Activated T-helper 1 cell treated with anti-CD3 and anti-CD28 coated beads, Interleukin-12 subunit alpha, Interleukin-12 subunit beta, Interleukin-2, Interleukin-4 antibody, amounts not matched to agents 30 ng/mL and 10 ng/mL and 1 ng/mL, durations not matched to agents 14 hours and 24 hours and 36 hours (primary cell): Measurements from ENCODE around the gene PPP5C. TPM values are rescaled to one million over a fixed set of nuclear protein-coding genes. Genes with fewer than 3 reads are reported as not detected.
"Not testable (repeated sequence)": the region's sequence is repeated elsewhere in the genome, so short reads cannot be mapped to it uniquely, and the experiment has no call there.

Experiments
- DNase-seq: peaks from one replicate; pipeline ENCODE4 v3.0.0; 2021; ENCODE audit warnings: low spot score
- H3K27ac Mint-ChIP-seq: one replicate; pipeline ENCODE4 v1.8.0; 2021; ENCODE audit warnings: mild to moderate bottlenecking, mixed read lengths
- H3K27me3 Mint-ChIP-seq: one replicate; pipeline ENCODE4 v1.8.0; 2022; ENCODE audit warnings: mild to moderate bottlenecking, moderate library complexity, mixed read lengths; ENCODE audit not compliant: insufficient read depth
- H3K36me3 Mint-ChIP-seq: one replicate; pipeline ENCODE4 v1.8.0; 2021; ENCODE audit warnings: low read depth, mixed read lengths
- H3K4me1 Mint-ChIP-seq: one replicate; pipeline ENCODE4 v1.8.0; 2021; ENCODE audit warnings: low read depth, mixed read lengths
- H3K4me3 Mint-ChIP-seq: one replicate; pipeline ENCODE4 v1.8.0; 2021; ENCODE audit warnings: mild to moderate bottlenecking, moderate library complexity, mixed read lengths
- H3K9me3 Mint-ChIP-seq: one replicate; pipeline ENCODE4 v1.8.0; 2021; ENCODE audit warnings: mixed read lengths
- intact Hi-C: fragments of 100-400 bp; cut with micrococcal nuclease; formaldehyde crosslinking; loops from one replicate; pipeline ENCODE4 v1.15.1; 2024
- total RNA-seq: library from RNA; stranded (reverse); gene quantifications from 2 replicates; pipeline ENCODE4 v1.2.3, GENCODE V29; 2022

The PPP5C gene
- 160 and 173 TPM in 2 replicates for total RNA-seq

- Mint-ChIP-seq H3K27me3 (peaks cover 17% of the 10 kb centered on the region), H3K9me3 (no peaks in the 10 kb centered on the region), H3K27ac (peak within 1 kb of the TSS; percentile 93), H3K4me3 (peak within 1 kb of the TSS; percentile 94), H3K4me1 (peaks cover 48% of the 10 kb centered on the region), H3K36me3 (peaks cover 26% of the 10 kb centered on the region)
- DNase-seq, result peak; percentile 86
- intact Hi-C loops, result loop anchor here (1.0 to 10.0 kb wide), 6 partner anchors 15 to 485 kb away; partner anchors contain the start of genes CCDC61, FOXA3, IRF2BP1 and SYMPK
Observed at GRCh38 chr19:46346821-46347571, at the start of gene PPP5C. Gene PPP5C (plus strand): TSS chr19:46347087. CDS start chr19:46347097, 10 bp downstream.

DNA sequence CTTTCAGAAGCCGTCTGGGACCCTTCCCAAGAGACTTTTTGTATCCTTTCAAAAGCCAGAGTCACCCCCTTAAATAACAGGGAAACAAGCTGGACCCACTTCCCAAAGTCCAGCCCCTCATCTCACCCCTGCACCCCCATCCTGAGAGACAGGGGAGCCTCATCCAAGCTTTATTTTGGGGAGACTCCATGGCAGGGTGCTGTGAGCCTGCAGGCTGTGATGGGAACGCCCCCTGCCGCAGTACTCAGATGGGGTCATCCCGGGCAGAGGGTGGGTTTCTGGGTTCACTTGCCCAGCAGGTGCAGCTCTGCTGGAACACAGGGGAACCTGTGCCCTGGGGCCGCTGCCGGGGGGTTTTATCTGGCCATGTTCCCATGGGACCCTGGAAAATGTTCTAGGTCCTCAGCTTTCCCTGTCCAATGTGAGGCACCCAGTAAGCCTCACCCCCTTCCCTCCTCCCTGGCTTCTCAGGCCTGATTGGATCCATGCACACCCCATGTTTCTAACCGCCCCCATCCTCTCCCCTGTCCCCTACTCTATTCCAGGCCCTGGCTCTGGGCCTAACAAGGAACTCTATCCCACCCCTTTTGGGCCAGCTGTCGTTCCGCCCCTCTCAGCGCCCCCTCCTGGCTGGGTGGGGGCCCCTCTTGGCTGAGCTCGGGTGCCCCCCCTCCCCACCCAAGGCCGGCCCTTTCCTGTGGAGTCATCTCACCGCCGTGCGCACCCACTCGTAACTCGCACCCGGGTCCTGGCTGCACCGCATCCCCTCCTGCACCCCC, 49.0 kb upstream of the PPP5C start:
- Mint-ChIP-seq H3K27ac (no peak overlapping the region), H3K27me3 (peaks cover 27% of the 10 kb centered on the region), H3K9me3 (no peaks in the 10 kb centered on the region), H3K4me3 (no peak overlapping the region), H3K36me3 (no peaks in the 10 kb centered on the region), H3K4me1 (no peaks in the 10 kb centered on the region)
- intact Hi-C loops, result no loop called here
- DNase-seq, result no peak

GRCh38 chr19:46298479-46299003, 48.3 kb upstream of the PPP5C start:
- H3K9me3 Mint-ChIP-seq, result no peaks in the 10 kb centered on the region

GRCh38 chr19:46299004-46299509, 47.8 kb upstream of the PPP5C start:
- intact Hi-C loops, result no loop called here
- H3K36me3 Mint-ChIP-seq, result no peaks in the 10 kb centered on the region
- H3K27ac Mint-ChIP-seq, result no peak overlapping the region
- H3K4me3 Mint-ChIP-seq, result no peak overlapping the region
- no peak for DNase-seq
- no peaks in the 10 kb centered on the region for H3K9me3 Mint-ChIP-seq
- H3K27me3 Mint-ChIP-seq, result peaks cover 27% of the 10 kb centered on the region
- H3K4me1 Mint-ChIP-seq, result no peaks in the 10 kb centered on the region

More at GRCh38 chr19:46298479-46299003, 48.3 kb upstream of the PPP5C start:
- DNase-seq, result no peak
- Mint-ChIP-seq H3K4me1 (no peaks in the 10 kb centered on the region), H3K4me3 (no peak overlapping the region), H3K27me3 (peaks cover 27% of the 10 kb centered on the region), H3K27ac (no peak overlapping the region), H3K36me3 (no peaks in the 10 kb centered on the region)
- intact Hi-C loops, result no loop called here

DNA sequence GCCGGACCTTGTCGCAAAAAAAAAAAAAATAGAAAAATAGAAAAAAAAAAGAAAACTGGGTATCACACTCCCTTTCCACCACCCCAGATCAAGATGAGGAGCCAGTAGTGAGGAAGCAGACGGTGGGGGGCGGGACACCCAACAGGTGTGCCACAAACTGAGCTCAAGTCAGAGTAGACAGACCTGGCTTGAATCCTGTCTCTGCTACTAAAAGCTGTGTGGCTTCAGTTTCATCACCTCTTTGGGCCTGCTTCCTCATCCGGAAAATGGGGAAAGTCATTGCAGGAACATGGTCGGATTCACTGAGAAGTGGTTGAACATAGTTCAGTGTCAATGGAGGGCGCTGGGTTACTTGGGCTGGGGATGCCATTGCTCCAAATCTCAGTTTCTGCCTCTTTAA, 47.2 kb upstream of the PPP5C start:
- Mint-ChIP-seq H3K4me3 (no peak overlapping the region), H3K4me1 (no peaks in the 10 kb centered on the region), H3K36me3 (no peaks in the 10 kb centered on the region), H3K27me3 (peaks cover 25% of the 10 kb centered on the region), H3K9me3 (no peaks in the 10 kb centered on the region), H3K27ac (no peak overlapping the region)
- intact Hi-C loops, result no loop called here
- no peak for DNase-seq

GRCh38 chr19:46303322-46303690, 43.6 kb upstream of the PPP5C start:
- no peaks in the 10 kb centered on the region for H3K36me3 Mint-ChIP-seq
- H3K27me3 Mint-ChIP-seq, result peaks cover 12% of the 10 kb centered on the region
- intact Hi-C loops, result no loop called here

DNA sequence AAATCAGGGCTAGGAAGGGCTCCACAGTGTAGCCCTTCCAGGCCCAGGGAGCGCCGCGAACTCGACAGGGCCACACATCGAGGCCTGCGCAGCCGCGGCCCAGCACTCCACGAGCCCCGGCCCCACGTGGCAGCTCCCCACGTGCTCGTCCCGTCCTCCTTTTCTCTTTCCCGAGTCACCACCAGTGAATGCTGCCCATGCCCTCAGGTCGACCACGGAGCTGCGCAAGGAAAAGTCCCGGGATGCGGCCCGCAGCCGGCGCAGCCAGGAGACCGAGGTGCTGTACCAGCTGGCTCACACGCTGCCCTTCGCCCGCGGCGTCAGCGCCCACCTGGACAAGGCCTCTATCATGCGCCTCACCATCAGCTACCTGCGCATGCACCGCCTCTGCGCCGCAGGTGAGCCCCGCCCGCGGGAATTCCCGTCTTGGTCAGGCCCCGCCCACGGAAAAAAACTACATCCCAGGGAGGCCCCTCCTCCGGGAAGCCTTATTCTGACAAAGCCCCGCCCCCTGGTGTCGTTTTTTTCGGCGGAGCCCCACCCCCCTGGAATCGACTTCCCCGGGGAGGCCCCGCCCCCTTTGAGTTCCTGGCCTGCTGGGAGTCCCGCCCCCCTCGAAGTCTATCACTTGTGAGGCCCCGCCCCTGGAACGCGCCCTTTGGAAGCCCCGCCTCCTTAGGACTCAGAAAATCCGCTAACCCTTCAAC, 43.0 kb upstream of the PPP5C start:
- Mint-ChIP-seq H3K4me1 (no peaks in the 10 kb centered on the region), H3K27me3 (peaks cover 11% of the 10 kb centered on the region), H3K4me3 (no peak overlapping the region), H3K9me3 (peaks cover 16% of the 10 kb centered on the region), H3K36me3 (no peaks in the 10 kb centered on the region), H3K27ac (no peak overlapping the region)
- intact Hi-C loops, result no loop called here
- DNase-seq, result no peak

More at GRCh38 chr19:46303322-46303690, 43.6 kb upstream of the PPP5C start:
- H3K27ac Mint-ChIP-seq, result no peak overlapping the region
- H3K9me3 Mint-ChIP-seq, result peaks cover 16% of the 10 kb centered on the region
- H3K4me3 Mint-ChIP-seq, result no peak overlapping the region
- no peaks in the 10 kb centered on the region for H3K4me1 Mint-ChIP-seq
- no peak for DNase-seq

DNA sequence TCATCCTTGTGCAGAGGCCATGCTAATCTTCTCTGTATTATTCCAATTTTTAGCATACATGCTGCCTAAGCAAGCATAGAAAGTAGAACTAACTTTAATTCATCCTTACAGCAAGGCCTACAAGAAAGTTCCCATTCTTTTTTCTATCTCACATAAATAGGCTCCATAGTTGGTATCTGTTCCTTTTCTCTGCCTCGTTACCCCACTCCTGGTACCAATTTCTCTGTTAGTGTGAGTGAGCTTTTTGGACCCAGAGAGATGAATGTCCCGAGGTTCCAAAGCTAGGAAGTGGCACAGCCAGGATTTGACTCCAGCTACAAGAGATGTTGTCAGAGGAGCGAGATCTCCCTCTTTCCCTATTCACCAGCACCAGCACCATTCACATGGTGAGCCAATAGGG, 40.4 kb upstream of the PPP5C start:
- H3K36me3 Mint-ChIP-seq, result no peaks in the 10 kb centered on the region
- no peak overlapping the region for H3K4me3 Mint-ChIP-seq
- no peak overlapping the region for H3K27ac Mint-ChIP-seq
- intact Hi-C loops, result no loop called here
- peaks cover 2% of the 10 kb centered on the region for H3K27me3 Mint-ChIP-seq
- peaks cover 16% of the 10 kb centered on the region for H3K9me3 Mint-ChIP-seq
- H3K4me1 Mint-ChIP-seq, result no peaks in the 10 kb centered on the region
- DNase-seq, result no peak

DNA sequence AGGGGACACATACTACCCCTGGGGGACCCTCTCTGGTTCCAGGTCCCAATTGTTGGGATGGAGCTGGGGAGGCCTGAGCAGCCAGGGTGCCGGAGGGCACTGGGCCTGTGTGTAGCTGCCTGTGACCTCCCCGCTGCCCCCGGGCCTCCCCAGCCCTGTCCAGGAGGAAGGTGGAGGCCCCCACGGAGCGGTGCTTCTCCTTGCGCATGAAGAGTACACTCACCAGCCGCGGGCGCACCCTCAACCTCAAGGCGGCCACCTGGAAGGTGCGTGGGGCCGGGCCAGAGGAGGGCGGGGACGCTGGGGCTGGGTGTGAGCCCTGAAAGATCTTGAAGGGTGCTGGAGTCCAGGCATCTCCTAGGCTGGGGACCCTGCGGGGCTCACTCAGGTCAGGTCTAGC, 38.4 kb upstream of the PPP5C start:
- Mint-ChIP-seq H3K27ac (no peak overlapping the region), H3K9me3 (peaks cover 16% of the 10 kb centered on the region), H3K27me3 (peaks cover 2% of the 10 kb centered on the region), H3K36me3 (no peaks in the 10 kb centered on the region), H3K4me1 (no peaks in the 10 kb centered on the region), H3K4me3 (no peak overlapping the region)
- intact Hi-C loops, result no loop called here
- DNase-seq, result no peak

GRCh38 chr19:46309056-46309455, 37.8 kb upstream of the PPP5C start:
- H3K27me3 Mint-ChIP-seq, result peaks cover 2% of the 10 kb centered on the region
- DNase-seq, result no peak
- H3K27ac Mint-ChIP-seq, result no peak overlapping the region
- H3K4me1 Mint-ChIP-seq, result no peaks in the 10 kb centered on the region
- intact Hi-C loops, result no loop called here
- H3K4me3 Mint-ChIP-seq, result no peak overlapping the region
- no peaks in the 10 kb centered on the region for H3K36me3 Mint-ChIP-seq
- peaks cover 16% of the 10 kb centered on the region for H3K9me3 Mint-ChIP-seq

DNA sequence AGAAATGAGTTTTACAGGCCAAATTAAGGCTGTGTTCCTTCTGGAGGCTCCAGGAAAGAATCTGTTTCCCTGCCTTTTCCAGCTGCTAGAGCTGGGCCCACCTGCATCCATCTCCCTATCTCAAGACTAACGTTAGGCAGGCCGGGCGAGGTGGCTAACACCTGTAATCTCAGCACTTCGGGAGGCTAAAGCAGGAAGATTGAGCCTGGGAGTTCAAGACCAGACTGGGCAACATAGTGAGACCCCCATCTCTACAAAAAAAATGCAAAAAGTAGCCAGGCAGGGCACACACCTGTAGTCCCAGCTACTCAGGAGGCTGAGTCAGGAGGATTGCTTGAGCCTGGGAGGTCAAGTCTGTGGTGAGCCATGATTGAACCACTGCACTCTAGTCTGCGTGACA, 35.4 kb upstream of the PPP5C start:
- Mint-ChIP-seq H3K4me1 (no peaks in the 10 kb centered on the region), H3K27ac (no peak overlapping the region), H3K9me3 (peaks cover 7% of the 10 kb centered on the region), H3K36me3 (no peaks in the 10 kb centered on the region), H3K4me3 (no peak overlapping the region), H3K27me3 (peaks cover 2% of the 10 kb centered on the region)
- intact Hi-C loops, result no loop called here
- no peak for DNase-seq

GRCh38 chr19:46313540-46314469, 33.1 kb upstream of the PPP5C start:
- H3K9me3 Mint-ChIP-seq, H3K27ac Mint-ChIP-seq, DNase-seq, H3K36me3 Mint-ChIP-seq, H3K4me1 Mint-ChIP-seq, H3K4me3 Mint-ChIP-seq, H3K27me3 Mint-ChIP-seq, intact Hi-C loops: not testable (repeated sequence)
